ENCODE data around the gene DISC1. TPM values are rescaled to one million over a fixed set of nuclear protein-coding genes. Genes with fewer than 3 reads are reported as not detected.
"Not testable (repeated sequence)": the region's sequence is repeated elsewhere in the genome, so short reads cannot be mapped to it uniquely, and the experiment has no call there.

Gene DISC1
- total RNA-seq, 2 experiments from 2014 or later: 3.5 to 5.0 TPM

DNA sequence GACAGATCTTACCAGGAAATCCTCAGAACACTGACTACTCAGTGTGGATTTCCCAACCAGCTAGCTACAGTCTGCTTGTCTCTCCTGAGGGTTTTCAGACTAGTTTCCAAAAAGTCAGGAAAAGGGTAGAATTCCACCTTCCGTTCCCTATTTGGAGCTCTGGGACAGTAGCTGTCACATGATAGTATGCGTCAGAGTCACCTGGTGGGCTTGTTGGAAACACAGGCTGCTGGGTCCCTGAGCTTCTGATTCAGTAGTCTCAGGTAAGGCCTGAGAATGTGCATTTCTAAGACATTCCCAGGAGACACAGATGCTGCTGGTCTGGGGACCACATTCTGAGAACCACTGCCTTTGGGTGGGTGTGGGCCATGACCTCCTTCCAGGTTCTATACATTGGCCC lies 272.5 kb downstream of the DISC1 start:
- Mint-ChIP-seq H3K27me3 (no peaks in the 10 kb centered on the region), H3K36me3 (ENCODE audit: low read depth) (peaks cover 3% of the 10 kb centered on the region), H3K4me1 (ENCODE audit: low read depth) (no peaks in the 10 kb centered on the region), H3K9me3 (no peaks in the 10 kb centered on the region), H3K27ac (no peak overlapping the region), H3K4me3 (no peak overlapping the region)
- POLR2A ChIA-PET: no interaction called here
- TF ChIP-seq, protein P1, sequence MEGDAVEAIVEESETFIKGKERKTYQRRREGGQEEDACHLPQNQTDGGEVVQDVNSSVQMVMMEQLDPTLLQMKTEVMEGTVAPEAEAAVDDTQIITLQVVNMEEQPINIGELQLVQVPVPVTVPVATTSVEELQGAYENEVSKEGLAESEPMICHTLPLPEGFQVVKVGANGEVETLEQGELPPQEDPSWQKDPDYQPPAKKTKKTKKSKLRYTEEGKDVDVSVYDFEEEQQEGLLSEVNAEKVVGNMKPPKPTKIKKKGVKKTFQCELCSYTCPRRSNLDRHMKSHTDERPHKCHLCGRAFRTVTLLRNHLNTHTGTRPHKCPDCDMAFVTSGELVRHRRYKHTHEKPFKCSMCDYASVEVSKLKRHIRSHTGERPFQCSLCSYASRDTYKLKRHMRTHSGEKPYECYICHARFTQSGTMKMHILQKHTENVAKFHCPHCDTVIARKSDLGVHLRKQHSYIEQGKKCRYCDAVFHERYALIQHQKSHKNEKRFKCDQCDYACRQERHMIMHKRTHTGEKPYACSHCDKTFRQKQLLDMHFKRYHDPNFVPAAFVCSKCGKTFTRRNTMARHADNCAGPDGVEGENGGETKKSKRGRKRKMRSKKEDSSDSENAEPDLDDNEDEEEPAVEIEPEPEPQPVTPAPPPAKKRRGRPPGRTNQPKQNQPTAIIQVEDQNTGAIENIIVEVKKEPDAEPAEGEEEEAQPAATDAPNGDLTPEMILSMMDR (IDR thresholded peaks at IDR 0.05): no peak
- intact Hi-C loops (cut with micrococcal nuclease): no loop called here
- ATAC-seq (no peak), DNase-seq (no peak)
- CTCF ChIA-PET: interaction anchor here (1.3 to 1.5 kb wide), 2 partner anchors 32 to 142 kb away, joined by 6 to 7 read pairs; no protein-coding TSS in a partner anchor

DNA sequence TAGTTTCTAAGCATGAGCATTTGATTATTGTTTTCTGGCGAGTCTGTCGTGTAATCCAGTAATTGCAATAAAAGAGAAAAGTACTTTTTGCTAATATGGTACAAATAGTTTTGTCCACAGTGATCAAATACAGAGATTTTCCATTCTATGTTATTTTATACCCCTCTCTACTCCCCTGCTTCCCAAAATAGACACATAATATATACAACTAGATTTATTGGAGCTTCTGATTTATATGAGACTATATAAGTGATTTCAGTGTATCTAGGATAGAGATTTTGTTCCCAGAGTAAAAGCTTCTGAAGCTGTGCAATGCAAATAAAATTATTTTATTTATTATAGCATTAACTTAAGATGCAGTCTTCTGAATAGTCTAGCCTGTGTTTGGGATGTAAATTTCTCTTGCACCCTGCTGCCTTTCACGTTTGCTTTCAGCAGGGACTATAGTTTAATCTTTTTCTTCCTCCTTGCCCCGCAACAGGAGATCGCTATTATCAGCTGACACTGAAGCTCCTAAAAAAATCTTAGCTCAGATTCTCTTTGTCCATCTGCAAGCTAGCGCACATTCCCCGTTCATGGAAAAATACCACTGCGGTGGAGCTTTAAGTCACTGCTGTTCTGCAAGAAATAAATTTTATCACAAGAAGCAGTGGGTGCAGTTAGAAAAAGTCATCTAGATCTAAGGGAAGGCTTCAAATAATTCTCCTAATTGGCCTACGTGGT lies 273.3 kb downstream of the DISC1 start:
- ATAC-seq: no peak
- intact Hi-C loops (cut with micrococcal nuclease): no loop called here
- TF ChIP-seq, protein P1 (IDR thresholded peaks at IDR 0.05): no peak

DNA sequence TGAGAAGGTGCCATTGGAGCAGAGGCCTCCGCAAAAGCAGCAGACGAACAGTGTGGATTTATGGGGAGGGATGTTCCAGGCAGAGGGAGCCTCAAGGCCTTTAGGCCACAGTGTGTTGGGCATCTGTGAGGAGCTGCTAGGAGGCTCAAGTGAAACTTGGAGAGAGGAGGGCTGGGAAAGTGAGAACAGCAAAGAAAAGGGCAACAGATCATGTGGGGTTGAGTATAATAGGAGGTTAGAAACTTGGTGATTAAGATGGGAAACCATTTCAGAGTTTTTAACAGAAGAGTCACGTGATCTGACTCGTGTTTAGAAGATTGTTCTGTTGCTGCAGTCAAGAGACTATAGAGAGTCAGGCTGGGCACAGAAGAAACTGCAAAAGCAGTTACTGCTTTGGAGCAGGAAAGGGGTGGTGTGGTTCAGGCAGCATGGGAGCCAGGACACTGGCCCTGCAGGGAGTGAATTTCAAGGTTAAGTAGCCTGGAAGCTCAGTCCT lies 277.0 kb downstream of the DISC1 start:
- no peak overlapping the region for H3K27ac Mint-ChIP-seq
- H3K27me3 Mint-ChIP-seq: no peaks in the 10 kb centered on the region
- DNase-seq: no peak
- ATAC-seq: no peak
- H3K4me3 Mint-ChIP-seq: no peak overlapping the region
- TF ChIP-seq, protein P1 (IDR thresholded peaks at IDR 0.05): no peak
- no peaks in the 10 kb centered on the region for H3K4me1 Mint-ChIP-seq (ENCODE audit: low read depth)
- intact Hi-C loops (cut with micrococcal nuclease): no loop called here
- H3K36me3 Mint-ChIP-seq (ENCODE audit: low read depth): peaks cover 3% of the 10 kb centered on the region
- ChIA-PET POLR2A (no interaction called here), CTCF (interaction anchor here (1.1 kb wide), 1 partner anchor 15 kb away, joined by 3 read pairs; no protein-coding TSS in a partner anchor)
- no peaks in the 10 kb centered on the region for H3K9me3 Mint-ChIP-seq

More for the DNA sequence above, 273.3 kb downstream of the DISC1 start:
- Mint-ChIP-seq H3K4me3 (no peak overlapping the region), H3K27ac (no peak overlapping the region), H3K9me3 (no peaks in the 10 kb centered on the region), H3K27me3 (no peaks in the 10 kb centered on the region), H3K4me1 (ENCODE audit: low read depth) (no peaks in the 10 kb centered on the region), H3K36me3 (ENCODE audit: low read depth) (peaks cover 3% of the 10 kb centered on the region)
- CTCF ChIA-PET: interaction anchor here (0.9 to 1.5 kb wide), 3 partner anchors 19 to 143 kb away, joined by 3 to 7 read pairs (median 6); no protein-coding TSS in a partner anchor
- no peak for DNase-seq
- POLR2A ChIA-PET: no interaction called here

DNA sequence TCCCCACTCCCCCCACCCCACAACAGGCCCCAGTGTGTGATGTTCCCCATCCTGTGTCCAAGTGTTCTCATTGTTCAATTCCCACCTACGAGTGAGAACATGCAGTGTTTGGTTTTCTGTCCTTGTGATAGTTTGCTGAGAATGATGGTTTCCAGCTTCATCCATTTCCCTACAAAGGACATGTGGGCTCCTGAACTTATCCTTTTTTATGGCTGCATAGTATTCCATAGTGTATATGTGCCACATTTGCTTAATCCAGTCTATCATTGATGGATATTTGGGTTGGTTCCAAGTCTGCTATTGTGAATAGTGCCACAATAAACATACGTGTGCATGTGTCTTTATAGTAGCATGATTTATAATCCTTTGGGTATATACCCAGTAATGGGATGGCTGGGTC lies 280.7 kb downstream of the DISC1 start:
- H3K36me3 Mint-ChIP-seq (ENCODE audit: low read depth); H3K4me3 Mint-ChIP-seq; POLR2A ChIA-PET; intact Hi-C loops (cut with micrococcal nuclease); H3K27ac Mint-ChIP-seq; H3K27me3 Mint-ChIP-seq; ATAC-seq; H3K4me1 Mint-ChIP-seq (ENCODE audit: low read depth); CTCF ChIA-PET; H3K9me3 Mint-ChIP-seq; DNase-seq: not testable (repeated sequence)

DNA sequence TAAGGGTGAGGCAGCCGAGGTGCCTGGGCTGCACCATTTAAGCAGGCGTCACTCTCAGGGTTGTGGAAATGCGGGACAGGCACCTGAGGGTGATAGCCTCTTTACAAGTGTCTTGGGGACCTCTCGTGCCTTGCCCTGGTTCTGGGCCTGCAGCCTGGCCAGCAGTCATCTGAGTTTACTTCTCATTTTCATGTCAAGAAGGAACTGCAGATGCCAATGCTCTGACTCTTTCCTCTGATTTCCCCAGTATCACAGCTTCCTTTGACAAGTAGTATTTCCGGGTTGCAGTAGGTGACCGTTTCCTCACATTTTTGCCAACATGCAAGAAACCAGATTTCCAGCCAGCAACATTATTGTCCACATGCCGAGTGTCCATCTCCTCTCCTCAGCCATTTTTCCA lies 286.9 kb downstream of the DISC1 start:
- ChIA-PET POLR2A (no interaction called here), CTCF (interaction anchor here (1.5 to 2.6 kb wide), 3 partner anchors 18 to 46 kb away, joined by 5 to 9 read pairs (median 6); no protein-coding TSS in a partner anchor)
- no peak for DNase-seq
- Mint-ChIP-seq H3K4me1 (ENCODE audit: low read depth) (peaks cover 62% of the 10 kb centered on the region), H3K27me3 (no peaks in the 10 kb centered on the region), H3K36me3 (ENCODE audit: low read depth) (peaks cover 2% of the 10 kb centered on the region), H3K9me3 (peaks cover 4% of the 10 kb centered on the region), H3K4me3 (no peak overlapping the region), H3K27ac (no peak overlapping the region)
- intact Hi-C loops (cut with micrococcal nuclease): no loop called here
- no peak for ATAC-seq
- TF ChIP-seq, protein P1 (IDR thresholded peaks at IDR 0.05): no peak

All from activated CD8-positive, alpha-beta T cell treated with anti-CD3 and anti-CD28 coated beads for 36 hours (primary cell).